ENCODE results near the gene IGF2BP3. TPM values are rescaled to one million over a fixed set of nuclear protein-coding genes. Genes with fewer than 3 reads are reported as not detected.

Gene IGF2BP3
- total RNA-seq, 1 experiment from 2014 or later, result 189 TPM

GRCh38 chr7:23298141-23298881, 172.0 kb downstream of the IGF2BP3 start:
- peaks cover 27% of the 10 kb centered on the region for H3K36me3 ChIP-seq
- peak in 1 of 2 experiments; percentile 51 for DNase-seq (ENCODE audit: low read depth in 1 of 2, low spot score in 2 of 2)
- H3K4me3 ChIP-seq, result peak overlapping the region; percentile 74; the same call in 1 of the 2 replicates
- peaks cover 20% of the 10 kb centered on the region for H3K4me1 ChIP-seq (replicated peaks)
- H3K27ac ChIP-seq, result peak overlapping the region; percentile 56
- no peaks in the 10 kb centered on the region for H3K27me3 ChIP-seq (replicated peaks)
- no peaks in the 10 kb centered on the region for H3K9me3 ChIP-seq (replicated peaks)

- Histone ChIP-seq H3K4me1 (replicated peaks) (peaks cover 15% of the 10 kb centered on the region), H3K36me3 (peaks cover 4% of the 10 kb centered on the region; the same call in 1 of the 2 replicates), H3K27ac (no peak overlapping the region), H3K27me3 (replicated peaks) (no peaks in the 10 kb centered on the region), H3K4me3 (no peak overlapping the region), H3K9me3 (replicated peaks) (no peaks in the 10 kb centered on the region)
- DNase-seq (ENCODE audit: low read depth in 1 of 2, low spot score in 2 of 2), result no peak
These were observed 174.9 kb downstream of the IGF2BP3 start for GRCh38 chr7:23295401-23295697.

DNA sequence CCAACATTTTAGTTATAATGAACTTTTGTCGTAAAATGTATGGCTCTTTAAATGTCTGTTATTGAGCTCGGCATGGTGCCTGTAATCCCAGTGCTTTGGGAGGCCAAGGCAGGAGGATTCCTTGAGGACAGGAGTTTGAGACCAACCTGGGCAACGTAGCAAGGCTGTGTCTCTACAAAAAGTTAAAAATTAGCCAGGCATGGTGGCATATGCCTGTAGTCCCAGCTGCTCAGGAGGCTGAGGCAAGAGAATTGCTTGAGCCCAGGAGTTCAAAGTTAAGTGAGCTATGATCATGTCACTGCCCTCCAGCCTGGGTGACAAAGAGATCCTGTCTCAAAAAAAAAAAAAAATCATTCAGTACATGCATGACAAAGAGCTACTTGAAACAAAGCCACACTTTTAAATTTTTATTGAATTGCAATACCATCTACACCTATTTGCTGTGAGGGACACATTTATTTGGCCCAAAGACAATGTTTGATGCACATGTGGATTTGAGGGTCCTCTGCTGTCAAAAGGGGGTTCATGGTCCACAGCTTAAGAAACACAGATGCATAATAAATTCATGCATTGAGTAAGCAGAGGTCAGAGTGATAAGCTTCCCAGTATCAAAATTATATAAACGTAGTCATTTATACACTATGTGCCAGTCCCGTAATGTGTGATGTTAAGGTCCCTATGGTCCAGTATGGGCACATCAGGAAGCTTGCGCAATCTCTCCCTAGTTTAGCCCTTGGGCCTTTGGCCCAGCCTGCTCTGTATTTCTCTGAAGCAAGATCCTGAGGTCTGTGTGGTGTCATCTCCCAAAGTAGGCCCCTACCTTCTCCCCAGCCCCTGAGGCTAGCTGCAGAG, 175.5 kb downstream of the IGF2BP3 start:
- H3K4me3 ChIP-seq, result no peak overlapping the region
- DNase-seq (ENCODE audit: low read depth in 1 of 2, low spot score in 2 of 2), result no peak
- peaks cover 12% of the 10 kb centered on the region for H3K4me1 ChIP-seq (replicated peaks)
- H3K27me3 ChIP-seq (replicated peaks), result no peaks in the 10 kb centered on the region
- H3K9me3 ChIP-seq (replicated peaks), result no peaks in the 10 kb centered on the region
- no peak overlapping the region for H3K27ac ChIP-seq
- H3K36me3 ChIP-seq, result peaks cover 4% of the 10 kb centered on the region; the same call in 1 of the 2 replicates

GRCh38 chr7:23293500-23294073, 176.7 kb downstream of the IGF2BP3 start:
- H3K36me3 ChIP-seq, result no peaks in the 10 kb centered on the region
- H3K27ac ChIP-seq, result no peak overlapping the region
- no peaks in the 10 kb centered on the region for H3K27me3 ChIP-seq (replicated peaks)
- no peak for DNase-seq (ENCODE audit: low read depth in 1 of 2, low spot score in 2 of 2)
- H3K4me1 ChIP-seq (replicated peaks), result peaks cover 8% of the 10 kb centered on the region
- no peaks in the 10 kb centered on the region for H3K9me3 ChIP-seq (replicated peaks)
- no peak overlapping the region for H3K4me3 ChIP-seq

- no peak overlapping the region for H3K27ac ChIP-seq
- H3K4me1 ChIP-seq (replicated peaks), result no peaks in the 10 kb centered on the region; the same call in 1 of the 2 replicates
- no peak for DNase-seq (ENCODE audit: low read depth in 1 of 2, low spot score in 2 of 2)
- no peaks in the 10 kb centered on the region for H3K27me3 ChIP-seq (replicated peaks)
- no peak overlapping the region for H3K4me3 ChIP-seq
- H3K9me3 ChIP-seq (replicated peaks), result no peaks in the 10 kb centered on the region
- H3K36me3 ChIP-seq, result no peaks in the 10 kb centered on the region
These were observed 177.7 kb downstream of the IGF2BP3 start for GRCh38 chr7:23292623-23293022.

GRCh38 chr7:23291957-23292560, 178.2 kb downstream of the IGF2BP3 start:
- Histone ChIP-seq H3K4me3 (no peak overlapping the region), H3K4me1 (replicated peaks) (no peaks in the 10 kb centered on the region)
- no peak for DNase-seq (ENCODE audit: low read depth in 1 of 2, low spot score in 2 of 2)

DNA sequence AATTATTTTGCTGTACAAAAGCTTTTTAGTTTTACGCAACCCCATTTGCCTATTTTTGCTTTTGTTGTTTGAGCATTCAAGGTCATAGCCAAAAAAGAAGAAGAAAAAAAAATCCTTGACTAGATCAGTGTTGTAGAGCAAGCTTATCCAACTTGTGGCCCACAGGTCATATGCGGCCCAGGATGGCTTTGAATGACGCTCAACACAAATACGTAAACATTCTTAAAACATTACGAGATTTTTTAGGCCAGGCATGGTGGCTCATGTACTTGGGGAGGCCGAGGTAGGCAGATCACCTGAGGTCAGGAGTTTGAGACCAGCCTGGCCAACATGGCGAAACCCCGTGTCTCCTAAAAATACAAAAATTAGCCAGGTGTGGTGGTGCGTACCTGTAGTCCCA, 179.3 kb downstream of the IGF2BP3 start:
- H3K4me1 ChIP-seq (replicated peaks), result no peaks in the 10 kb centered on the region

More at GRCh38 chr7:23291957-23292560, 178.2 kb downstream of the IGF2BP3 start:
- H3K27ac ChIP-seq, result no peak overlapping the region
- no peaks in the 10 kb centered on the region for H3K27me3 ChIP-seq (replicated peaks)
- no peaks in the 10 kb centered on the region for H3K9me3 ChIP-seq (replicated peaks)
- no peaks in the 10 kb centered on the region for H3K36me3 ChIP-seq

DNA sequence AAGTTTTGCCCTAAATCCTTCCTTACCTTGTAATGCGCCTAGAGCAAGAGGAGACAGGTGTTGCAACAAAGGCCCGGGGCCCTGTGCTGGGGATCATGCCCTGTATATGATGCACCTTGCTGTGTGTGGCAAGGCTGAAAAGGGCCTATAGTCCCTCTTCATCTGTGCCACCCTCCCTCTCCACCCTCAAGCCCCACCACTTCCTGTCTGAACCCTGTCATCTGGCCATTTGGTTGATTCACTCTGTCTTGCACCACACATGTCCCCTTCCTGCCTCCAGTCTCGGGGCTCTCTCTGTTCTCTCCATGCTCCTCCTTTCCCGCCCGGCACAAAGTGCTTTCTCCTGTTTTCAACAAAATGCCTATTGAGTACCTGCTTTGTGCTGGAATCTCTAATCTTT, 182.7 kb downstream of the IGF2BP3 start:
- no peak for DNase-seq (ENCODE audit: low read depth in 1 of 2, low spot score in 2 of 2)
- Histone ChIP-seq H3K9me3 (replicated peaks) (no peaks in the 10 kb centered on the region), H3K36me3 (no peaks in the 10 kb centered on the region), H3K27ac (no peak overlapping the region), H3K27me3 (replicated peaks) (no peaks in the 10 kb centered on the region), H3K4me3 (no peak overlapping the region), H3K4me1 (replicated peaks) (no peaks in the 10 kb centered on the region)

More for the DNA sequence above, 179.3 kb downstream of the IGF2BP3 start:
- Histone ChIP-seq H3K36me3 (no peaks in the 10 kb centered on the region), H3K27me3 (replicated peaks) (no peaks in the 10 kb centered on the region), H3K9me3 (replicated peaks) (no peaks in the 10 kb centered on the region), H3K4me3 (no peak overlapping the region), H3K27ac (no peak overlapping the region)
- no peak for DNase-seq (ENCODE audit: low read depth in 1 of 2, low spot score in 2 of 2)

- Histone ChIP-seq H3K27me3 (replicated peaks) (no peaks in the 10 kb centered on the region), H3K4me1 (replicated peaks) (no peaks in the 10 kb centered on the region)
These were observed 184.3 kb downstream of the IGF2BP3 start for GRCh38 chr7:23285657-23286646.

DNA sequence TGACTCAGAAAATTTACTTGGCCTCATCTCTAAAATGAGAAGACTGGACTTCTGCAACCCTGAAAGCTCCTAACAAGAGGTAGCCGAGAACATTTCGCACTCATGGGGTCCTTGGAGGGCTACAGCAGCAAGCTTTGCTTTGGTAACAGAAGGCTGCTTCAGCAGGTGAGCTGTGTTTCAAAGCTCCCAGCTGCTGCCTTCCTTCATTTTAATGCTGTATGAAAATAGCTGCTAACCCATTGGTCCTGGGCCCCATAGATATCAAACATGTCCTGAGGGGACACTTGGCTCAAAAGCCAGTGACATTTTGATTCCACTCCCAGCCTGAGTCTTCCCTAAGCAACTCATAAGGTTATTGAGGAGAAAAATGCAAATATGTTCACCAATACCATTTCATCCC, 185.4 kb downstream of the IGF2BP3 start:
- DNase-seq (ENCODE audit: low read depth in 1 of 2, low spot score in 2 of 2), result no peak
- Histone ChIP-seq H3K9me3 (replicated peaks) (no peaks in the 10 kb centered on the region), H3K36me3 (no peaks in the 10 kb centered on the region), H3K4me1 (replicated peaks) (no peaks in the 10 kb centered on the region), H3K27ac (no peak overlapping the region), H3K4me3 (no peak overlapping the region), H3K27me3 (replicated peaks) (no peaks in the 10 kb centered on the region)

More at GRCh38 chr7:23285657-23286646, 184.3 kb downstream of the IGF2BP3 start:
- H3K9me3 ChIP-seq (replicated peaks), result no peaks in the 10 kb centered on the region
- H3K36me3 ChIP-seq, result no peaks in the 10 kb centered on the region
- H3K27ac ChIP-seq, result no peak overlapping the region
- no peak overlapping the region for H3K4me3 ChIP-seq
- no peak for DNase-seq (ENCODE audit: low read depth in 1 of 2, low spot score in 2 of 2)

DNA sequence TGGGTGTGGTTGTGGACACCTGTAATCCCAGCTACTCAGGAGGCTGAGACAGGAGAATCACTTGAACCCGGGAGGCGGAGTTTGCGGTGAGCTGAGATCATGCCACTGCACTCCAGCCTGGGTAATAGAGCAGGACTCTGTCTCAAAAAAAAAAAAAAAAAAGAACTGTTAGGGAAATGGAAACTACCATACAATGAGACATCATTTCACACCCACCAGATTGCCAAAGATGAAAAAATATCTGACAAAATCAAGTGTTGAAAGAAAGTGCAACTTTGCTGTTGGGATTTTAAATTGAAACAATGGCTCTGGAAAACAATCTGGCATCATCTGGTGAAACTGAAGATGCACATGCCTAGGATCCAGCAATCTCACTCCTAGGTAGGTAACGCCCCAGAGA, 187.2 kb downstream of the IGF2BP3 start:
- Histone ChIP-seq H3K36me3 (no peaks in the 10 kb centered on the region), H3K9me3 (replicated peaks) (no peaks in the 10 kb centered on the region), H3K27ac (no peak overlapping the region), H3K4me1 (replicated peaks) (no peaks in the 10 kb centered on the region), H3K27me3 (replicated peaks) (no peaks in the 10 kb centered on the region), H3K4me3 (no peak overlapping the region)
- no peak for DNase-seq (ENCODE audit: low read depth in 1 of 2, low spot score in 2 of 2)

- no peaks in the 10 kb centered on the region for H3K36me3 ChIP-seq
- H3K4me1 ChIP-seq (replicated peaks), result no peaks in the 10 kb centered on the region
- H3K4me3 ChIP-seq, result no peak overlapping the region
These were observed 190.3 kb downstream of the IGF2BP3 start for GRCh38 chr7:23279819-23280525.

More at GRCh38 chr7:23279819-23280525, 190.3 kb downstream of the IGF2BP3 start:
- no peak for DNase-seq (ENCODE audit: low read depth in 1 of 2, low spot score in 2 of 2)
- H3K27ac ChIP-seq, result no peak overlapping the region
- H3K27me3 ChIP-seq (replicated peaks), result no peaks in the 10 kb centered on the region
- H3K9me3 ChIP-seq (replicated peaks), result no peaks in the 10 kb centered on the region

Measured in SJSA1 (cell line).